Measurements from ENCODE around the gene NUDT3.

The NUDT3 gene

DNA sequence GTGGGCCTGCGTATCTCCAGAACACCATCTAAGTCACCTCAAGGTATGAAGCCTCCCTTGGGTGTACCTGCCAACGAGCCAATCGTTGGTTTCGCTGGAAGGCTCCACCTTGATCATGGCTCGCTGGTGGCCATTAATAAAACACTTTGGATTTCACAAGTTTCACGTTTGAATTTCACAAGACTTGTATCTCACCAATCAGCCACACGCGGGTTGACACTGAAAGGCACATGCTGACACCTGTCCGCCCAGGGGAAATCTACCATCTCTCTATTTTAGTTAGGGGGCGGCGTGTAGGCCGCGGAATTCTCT lies 156.4 kb downstream of the NUDT3 start:
- DNase-seq = no peak

DNA sequence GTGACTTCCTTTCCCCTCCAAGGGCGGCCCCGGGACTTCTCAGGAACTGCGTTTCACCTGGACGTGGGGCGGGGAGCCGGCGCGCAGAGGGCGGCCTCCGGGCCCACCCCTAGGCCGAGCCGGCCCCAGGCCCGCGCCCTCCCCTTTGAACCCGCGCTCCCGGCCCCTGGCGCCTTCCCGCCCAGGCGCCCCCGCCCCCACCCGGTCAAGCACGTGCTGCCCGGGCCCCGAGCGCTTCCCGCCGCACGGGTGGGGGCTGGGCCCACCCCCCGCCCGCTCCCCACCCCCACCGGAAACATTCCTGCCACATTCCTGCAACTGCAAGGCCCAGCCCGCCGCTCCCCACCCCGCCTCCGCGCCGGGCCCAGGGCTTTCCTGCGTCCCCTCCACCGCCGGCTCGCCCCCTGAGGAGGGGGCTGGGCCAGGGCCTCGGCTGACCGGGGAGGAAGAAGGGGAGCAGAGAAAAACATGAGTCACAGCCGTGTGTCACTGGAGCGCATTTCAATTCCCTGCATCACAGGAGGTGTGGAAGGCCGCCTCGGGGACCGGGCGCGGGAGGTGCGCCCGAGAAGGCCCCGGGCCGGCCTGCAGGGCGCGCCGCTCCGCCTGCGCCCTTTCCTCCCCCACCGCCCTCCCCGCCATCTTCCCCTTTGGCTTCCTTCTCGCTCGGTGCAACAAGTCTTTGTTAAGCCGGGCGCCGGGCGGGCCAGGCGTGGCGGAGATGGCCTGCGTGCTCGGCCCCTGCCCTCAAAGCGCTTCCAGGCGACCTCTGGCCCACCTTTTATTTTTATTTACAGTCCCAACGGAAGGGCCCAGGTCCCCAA lies 156.9 kb downstream of the NUDT3 start:
- peak; percentile 67 for DNase-seq

DNA sequence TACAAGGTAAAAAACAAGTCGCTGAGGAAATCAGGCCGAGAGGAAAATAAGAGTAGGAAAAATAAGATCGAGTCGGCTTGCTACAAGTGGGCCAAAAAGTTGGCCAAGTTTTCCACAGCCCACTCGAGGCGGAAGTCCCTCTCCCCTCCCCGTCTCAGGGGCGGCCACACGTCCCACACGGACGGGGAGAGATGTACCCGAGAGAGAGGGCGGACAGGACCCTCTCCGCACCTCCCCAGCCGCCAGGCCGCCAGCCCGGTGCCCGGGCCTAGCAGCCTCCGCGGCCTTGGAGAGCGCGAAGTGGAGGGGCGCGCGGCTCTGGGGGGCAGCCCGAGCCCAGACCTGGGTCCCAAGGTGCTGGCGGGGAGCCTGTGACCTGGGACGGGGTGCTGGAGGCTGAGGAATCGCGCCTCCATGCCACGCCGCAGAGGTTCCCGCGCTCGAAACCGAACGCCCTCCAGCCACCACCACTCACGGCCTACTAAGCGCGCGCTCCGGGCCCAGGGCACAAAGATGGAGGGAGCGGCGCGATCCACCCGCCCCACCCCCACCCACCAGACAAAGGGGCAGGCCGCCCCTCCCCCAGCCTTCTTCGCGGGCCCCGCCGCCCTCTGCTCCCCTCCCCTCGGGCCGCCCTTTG lies 157.7 kb downstream of the NUDT3 start:
- DNase-seq = no peak

DNA sequence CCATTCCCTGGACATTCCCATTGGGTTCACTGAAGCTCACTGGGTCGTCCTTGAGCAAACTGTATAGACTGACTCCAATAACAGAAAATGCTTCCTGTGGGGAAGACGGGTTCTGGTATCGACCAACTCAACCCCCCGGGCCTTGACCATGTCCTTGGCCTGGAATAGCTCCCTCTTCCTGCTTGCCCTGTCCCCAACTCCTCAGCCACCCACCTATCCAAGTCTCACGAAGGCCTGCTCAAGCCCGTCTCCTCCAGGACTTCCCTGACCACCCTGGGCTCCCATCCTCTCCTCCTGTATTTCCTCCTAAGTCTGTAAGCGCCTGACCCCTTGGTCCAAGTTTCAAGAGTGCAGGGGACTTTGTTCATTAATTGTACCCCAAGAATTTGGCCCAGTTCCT lies 158.6 kb downstream of the NUDT3 start:
- no peak for DNase-seq

DNA sequence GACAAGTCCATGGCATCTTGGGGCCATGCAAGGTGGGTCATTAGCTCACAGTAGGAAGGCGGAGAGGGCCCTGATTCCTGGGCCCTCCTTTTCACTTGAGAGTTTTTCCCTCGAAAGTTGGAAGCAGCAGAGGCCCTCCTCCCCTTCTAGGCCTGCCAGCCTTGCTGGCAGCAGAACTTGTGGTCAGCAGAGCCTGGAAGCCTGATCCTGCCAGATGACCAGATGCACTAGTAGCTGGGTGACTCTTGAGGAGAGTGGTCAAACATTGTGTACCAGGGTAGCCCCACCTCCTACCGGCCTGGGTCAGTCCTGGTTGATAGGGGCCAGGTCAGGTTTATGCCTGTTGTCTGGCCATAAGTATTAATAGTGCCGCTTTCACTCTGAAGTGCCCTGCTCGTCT lies 159.6 kb downstream of the NUDT3 start:
- no peak for DNase-seq

DNA sequence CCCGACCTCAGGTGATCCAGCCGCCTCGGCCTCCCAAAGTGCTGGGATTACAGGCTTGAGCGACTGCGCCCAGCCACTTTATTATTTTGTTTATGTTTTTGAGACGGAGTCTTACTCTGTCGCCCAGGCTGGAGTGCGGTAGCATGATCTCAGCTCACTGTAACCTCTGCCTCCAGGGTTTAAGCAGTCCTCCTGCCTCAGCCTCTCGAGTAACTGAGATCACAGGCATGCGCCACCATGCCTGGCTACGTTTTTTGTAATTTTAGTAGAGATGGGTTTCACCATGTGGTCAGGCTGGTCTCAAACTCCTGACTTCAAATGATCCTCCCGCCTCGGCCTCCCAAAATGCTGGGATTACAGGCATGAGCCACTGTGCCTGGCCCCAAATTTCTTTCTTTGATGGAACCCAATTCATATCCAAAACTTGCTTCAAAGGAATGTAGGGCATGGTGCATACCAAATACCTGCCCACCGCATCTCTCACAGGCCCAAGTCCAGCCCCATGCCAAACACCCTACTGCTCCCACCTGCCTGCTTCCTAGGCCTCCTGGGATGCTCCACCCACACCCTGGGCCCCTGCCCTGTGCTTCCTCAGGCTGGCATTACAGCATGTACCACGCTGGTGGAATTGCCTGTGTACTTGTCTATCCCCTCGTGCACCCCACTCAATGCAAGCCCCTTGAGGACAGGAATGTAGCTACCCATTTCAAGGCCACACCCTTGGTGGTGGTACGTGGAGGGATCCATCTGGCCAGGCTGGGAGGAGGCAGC lies 160.7 kb downstream of the NUDT3 start:
- DNase-seq = no peak

DNA sequence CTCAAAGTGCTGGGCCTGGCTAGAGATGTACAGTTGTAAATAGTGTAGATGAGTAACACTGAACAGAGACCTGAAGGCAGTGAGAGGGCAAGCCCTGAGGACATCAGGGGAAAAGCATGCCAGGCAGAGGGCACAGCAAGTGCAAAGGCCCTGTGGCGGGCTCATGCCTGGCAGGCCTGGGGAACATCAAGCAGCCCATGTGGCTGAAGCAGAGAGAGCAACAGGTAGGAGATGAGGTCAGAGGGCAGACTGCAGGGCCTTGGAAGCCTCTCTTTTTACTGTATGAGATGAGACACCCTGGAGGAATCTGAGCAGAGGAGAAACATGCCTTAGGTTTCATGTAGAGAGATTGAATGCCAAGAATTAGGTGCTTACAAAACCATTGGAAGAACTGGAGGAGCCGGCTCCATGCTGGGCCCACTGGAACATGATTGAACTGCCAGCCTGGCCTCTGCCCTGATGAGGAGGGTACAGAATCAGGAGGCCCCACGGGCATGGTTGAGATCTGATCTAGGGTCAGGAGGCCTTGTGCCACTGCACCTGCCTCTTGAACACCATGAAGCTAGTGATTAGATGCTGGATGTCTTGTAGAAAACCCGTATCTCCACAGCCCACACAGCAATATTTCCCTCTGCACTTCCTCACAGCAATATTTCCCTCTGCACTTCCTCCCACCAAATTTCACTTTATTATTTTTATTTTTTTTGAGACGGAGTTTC lies 161.7 kb downstream of the NUDT3 start:
- DNase-seq = no peak

DNA sequence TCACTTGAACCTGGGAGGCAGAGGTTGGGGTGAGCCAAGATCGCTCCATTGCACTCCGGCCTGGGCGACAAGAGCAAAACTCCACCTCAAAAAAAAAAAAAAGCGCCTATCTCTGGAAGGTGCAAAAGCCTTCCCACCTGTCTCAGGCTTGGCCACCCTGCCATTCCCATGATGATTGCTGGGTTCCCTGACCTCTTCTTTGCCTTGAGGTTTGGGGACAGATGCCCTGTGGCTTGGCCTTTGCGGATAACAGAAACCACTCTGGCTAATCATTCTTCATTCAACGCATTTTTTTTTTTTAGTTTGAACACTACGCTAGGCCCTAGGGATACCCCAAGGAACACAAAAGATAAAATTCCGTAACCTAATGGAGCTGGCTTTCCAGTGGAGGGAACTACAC lies 162.6 kb downstream of the NUDT3 start:
- no peak for DNase-seq
